ENCODE results near the gene CHD1. TPM values are rescaled to one million over a fixed set of nuclear protein-coding genes. Genes with fewer than 3 reads are reported as not detected.

Gene CHD1
- polyA plus RNA-seq, 1 donor, result 26.4 TPM

DNA sequence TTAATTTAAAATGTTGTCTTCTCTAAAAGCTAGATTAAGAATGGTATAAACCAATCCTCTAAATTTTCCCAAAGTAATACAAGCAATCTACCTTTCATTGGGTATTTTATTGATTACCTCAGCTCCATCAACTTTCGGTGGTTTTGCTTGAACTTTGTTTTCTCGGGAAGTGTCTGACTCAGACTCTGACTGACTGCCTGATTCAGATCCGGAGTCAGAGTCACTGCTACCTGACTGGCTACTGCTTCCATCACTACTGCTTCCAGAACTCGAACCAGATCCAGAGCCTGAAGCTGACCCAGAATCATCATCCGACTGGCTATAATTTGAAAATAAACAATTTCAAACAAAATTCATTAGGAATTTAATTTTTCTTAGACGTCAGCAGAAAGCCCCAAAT lies 24.0 kb downstream of the CHD1 start:
- no peak for DNase-seq (ENCODE audit: low read depth)

DNA sequence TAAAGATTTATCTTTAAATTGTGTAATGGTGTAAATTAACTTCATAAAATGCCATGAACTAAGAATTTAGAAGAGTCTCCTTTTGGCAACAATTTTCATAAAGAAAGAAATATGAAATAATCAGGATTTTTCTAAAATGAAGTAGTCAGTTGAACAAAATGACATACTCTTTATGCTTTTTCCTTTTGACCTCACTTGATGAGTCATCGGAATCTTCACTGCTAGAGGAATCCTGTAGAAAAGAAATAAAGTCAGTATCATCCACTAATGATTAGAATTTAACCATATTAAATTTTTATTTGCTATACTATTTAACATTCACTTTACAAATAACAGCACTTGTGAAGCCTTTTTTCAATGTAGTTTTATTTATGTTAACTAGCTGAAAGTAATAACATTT lies 26.1 kb downstream of the CHD1 start:
- no peak for DNase-seq (ENCODE audit: low read depth)

DNA sequence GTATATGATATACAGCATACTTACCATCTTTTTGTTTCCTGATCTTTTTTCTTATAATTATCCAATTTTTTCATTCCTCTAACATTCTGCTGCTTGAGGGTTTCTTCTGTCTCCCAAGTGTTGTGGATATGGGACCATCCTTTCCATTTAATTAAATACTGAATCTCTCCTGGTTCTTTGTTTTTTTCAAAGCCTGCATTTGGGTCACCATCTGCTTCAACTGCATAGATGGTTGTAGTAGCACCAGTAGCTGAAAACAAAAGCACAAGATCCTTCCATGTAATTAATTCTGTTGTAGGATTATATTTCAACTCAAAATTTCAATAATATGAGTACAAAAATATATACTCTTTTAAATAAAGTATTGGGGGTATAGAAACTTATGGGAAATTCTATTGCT lies 29.4 kb downstream of the CHD1 start:
- DNase-seq (ENCODE audit: low read depth), result no peak

DNA sequence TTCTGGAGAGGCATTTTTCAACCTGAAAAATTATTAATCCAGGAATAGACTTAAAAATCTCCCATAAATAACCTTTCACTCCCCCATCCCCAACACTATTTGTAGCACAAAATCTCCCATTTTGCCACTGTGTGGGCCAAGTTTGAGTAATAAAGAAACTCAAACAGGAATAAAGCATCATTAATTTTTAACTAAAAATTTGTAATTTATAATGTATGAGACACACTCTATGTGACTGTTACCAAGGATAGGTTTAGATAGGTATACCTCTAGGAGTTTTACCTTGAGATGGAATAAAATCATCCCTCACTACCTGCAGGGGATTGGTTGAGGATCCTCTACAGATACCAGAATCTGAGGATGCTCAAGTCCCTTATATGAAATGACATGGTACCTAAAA lies 30.1 kb downstream of the CHD1 start:
- no peak for DNase-seq (ENCODE audit: low read depth)

DNA sequence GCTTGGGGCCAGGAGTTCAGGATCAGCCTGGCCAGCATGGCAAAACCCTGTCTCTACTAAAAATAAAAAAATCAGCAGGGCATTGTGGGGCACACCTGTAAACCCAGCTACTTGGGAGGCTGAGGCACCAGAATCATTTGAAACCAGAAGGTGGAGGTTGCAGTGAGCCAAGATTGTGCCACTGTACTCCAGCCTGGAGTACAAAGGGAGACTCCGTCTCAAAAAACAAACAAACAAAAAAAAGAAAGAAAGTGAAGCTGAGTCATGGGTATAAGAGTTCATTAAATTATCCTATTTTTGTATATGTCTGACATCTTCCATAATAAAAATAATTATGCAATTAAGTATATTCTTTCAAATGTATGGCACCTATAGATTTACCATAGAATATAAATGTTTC lies 37.2 kb downstream of the CHD1 start:
- no peak for DNase-seq (ENCODE audit: low read depth)

DNA sequence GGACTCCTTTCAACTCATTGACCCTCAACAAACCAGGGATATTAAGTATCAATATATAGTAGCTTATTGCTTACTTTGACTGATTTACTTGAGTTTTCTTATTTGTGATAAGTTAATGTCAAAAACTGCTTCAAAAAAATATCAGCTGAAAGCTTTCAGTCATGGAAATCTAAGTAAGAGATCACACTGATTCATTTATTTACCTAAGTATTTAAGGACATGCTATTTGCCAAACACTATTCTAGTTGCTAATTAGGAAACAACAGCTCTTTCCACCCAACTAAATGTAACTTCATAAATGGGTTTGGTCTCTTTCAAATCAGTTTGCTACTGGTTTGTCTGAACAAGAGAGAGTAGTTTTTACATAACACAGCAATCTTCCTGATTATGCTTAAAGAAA lies 48.2 kb downstream of the CHD1 start:
- no peak for DNase-seq (ENCODE audit: low read depth)

DNA sequence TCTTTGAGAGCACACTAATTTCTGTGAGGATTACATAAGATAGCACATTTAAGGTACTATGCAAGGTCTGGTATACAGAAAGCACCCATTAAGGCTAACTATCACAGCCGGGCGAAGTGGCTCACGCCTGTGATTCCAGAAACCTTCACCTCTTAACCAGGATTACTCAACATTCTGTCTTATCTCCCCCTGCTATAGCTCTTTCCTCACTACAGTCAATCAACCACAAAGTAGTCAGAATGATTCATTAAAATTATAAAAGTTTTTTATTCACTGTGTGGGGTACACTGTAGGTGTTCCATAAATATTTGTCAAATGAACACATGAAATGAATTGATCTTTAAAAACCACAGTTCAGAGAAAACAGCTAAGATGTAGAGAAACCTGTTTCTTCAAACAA lies 48.7 kb downstream of the CHD1 start:
- DNase-seq (ENCODE audit: low read depth), result no peak

DNA sequence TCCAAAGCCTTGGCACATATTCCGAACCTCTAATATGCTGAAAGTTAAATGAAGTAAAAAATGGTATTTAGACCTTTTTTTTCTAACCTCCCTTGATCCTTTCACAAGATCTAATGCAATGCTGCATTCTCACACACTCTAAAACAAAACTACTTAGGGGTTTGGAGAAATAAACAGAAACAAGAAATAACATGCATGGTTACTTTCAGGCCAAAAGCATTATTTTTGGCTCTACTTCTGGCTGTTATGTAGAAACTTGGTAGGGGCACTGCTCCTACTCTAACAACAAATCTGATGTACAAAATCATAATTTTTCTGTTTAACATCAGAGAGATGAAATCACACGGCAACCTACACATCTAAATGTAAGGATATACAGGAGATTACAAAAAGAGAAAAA lies 51.2 kb downstream of the CHD1 start:
- DNase-seq (ENCODE audit: low read depth), result no peak

DNA sequence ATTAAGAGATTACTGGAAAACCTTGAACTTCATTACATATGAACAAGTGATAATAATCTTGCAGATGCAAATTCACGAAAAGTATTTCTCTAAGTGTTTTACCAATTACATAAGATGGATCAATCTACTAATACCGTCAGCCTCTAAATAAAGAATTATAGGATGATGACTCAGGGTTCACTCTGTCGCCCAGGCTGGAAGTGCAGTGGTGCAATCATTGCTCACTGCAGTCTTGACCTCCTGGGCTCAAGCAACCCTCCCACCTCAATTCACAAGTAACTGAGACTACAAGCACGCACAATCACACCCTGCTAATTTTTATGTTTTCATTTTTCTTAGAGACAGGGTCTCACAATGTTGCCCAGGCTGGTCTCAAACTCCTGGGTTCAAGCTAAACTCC lies 56.1 kb downstream of the CHD1 start:
- DNase-seq (ENCODE audit: low read depth), result no peak

DNA sequence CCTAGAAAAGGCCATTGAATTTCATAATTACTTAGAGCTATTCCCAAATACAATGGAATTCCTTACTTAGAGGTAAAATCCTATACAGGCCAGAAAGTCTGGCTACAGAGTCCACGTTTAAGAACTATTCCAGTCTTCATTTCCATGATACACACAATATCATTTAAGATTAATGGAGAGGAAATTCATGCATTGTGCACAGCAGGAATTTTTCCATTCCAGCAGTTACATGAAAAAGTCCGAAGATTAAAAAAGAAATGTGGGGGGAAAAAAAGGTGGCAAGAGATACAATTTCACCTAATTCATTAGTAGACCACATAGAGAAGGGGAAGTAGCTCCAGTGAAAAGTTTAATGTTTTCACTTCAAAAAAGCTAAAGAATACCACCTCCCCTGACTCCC lies 63.1 kb downstream of the CHD1 start:
- DNase-seq (ENCODE audit: low read depth), result no peak

DNA sequence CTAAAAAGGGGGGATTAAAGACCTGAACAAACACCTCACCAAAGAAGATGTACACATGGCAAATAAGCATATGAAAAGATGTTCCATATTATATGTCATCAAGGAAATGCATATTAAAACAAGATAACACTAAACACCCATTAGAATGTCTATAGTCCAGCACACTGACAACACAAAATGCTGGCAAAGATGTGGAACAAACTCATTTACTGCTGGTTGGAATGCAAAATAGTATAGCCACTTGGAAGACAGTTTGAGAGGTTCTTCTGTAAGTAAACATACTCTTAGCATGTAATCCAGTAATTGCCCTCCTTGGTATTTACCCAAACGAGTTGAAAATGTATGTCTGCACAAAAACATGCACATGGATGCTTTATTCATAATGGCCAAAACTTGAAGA lies 81.8 kb downstream of the CHD1 start:
- no peak for DNase-seq (ENCODE audit: low read depth)

DNA sequence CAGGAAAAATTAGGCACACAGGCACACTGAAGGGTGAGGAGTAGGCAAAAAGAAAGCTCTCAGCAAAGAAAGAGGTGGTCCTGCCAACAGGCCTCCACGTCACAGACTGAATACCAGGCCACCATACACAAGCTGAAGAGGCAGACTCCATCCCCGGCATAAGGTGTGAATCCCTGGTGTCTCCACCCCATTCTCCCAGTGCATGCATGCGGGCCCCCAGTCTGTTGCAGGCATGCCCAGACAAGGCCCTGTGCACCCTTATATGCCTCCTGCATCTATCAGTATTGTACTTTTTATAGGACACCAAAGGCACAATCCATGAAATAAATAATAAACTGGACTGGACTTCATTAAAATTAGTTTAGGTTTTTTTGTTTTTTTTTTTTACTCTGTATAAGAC lies 82.3 kb downstream of the CHD1 start:
- no peak for DNase-seq (ENCODE audit: low read depth)

DNA sequence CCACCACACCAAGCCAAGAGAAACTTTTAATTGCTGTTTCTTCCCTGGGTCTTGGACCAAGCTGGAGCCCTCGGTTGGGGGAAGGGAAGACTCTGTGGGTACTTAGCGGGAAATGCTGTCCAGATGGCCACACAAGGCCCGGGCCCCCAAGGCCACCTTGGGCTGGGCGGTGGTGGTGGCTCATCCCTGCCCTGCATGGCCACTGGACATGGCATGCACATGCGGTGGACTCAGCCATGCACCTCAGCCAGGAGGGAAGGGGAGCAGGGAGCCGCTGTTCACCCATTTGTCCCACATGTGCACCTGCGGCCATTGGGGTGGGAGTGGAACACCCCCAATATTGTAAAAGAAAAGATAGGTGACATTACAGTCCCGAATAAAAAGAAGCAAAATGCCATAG lies 82.9 kb downstream of the CHD1 start:
- DNase-seq (ENCODE audit: low read depth), result no peak

DNA sequence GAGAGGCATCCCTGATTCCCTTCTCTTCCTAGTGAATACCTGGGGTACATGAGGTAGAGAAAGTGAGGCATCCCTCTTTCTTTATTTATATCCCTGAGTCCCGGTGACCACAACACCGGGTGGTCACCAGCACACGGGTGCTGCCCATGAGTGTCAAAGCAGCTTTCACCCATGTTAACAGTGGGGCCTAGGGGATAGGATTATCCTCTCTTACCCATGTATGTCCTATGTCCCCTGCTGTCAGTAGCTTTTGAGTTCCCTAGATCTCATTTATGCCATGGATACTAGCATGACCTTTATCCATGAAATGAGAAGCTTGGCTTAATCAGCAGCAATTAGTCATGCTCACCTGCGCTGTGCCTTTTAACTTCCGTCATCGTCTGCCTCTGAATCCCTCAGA lies 83.9 kb downstream of the CHD1 start:
- no peak for DNase-seq (ENCODE audit: low read depth)

DNA sequence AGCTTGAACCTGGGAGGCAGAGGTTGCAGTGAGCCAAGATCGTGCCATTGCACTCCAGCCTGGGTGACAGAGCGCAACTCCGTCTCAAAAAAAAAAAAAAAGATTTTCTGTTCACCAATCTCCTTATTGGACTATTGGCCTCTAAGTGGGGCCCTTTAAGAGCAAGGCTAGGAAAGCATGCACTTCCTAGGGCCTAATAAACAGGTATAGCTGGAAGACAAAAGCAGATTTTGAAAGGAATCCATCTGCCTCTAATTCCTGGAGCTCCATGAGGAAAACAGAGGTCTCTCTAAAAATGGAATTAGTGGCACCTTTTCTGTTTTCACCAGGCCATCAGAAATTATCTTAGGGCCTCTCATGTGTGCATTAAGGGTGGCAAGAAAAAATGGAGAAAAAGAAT lies 85.3 kb downstream of the CHD1 start:
- no peak for DNase-seq (ENCODE audit: low read depth)

DNA sequence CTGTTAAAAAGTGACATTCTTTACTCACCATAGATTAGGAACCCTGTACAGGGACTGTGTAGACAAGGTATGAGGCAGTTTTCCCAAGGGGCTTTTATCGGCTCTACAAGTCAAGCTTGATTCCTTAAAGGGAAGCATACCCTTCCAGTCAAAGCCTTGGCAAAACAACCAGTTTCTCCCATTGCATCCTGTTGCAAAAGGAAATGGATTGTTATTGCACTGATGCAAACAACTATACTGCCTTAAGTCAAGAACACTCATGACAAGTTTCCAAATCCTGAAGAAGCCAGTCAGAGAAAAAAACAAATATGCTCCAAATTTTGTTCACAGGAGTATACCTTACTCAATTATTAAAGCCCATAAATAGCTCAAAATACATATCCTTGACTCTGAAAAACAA lies 87.9 kb downstream of the CHD1 start:
- DNase-seq (ENCODE audit: low read depth), result no peak

DNA sequence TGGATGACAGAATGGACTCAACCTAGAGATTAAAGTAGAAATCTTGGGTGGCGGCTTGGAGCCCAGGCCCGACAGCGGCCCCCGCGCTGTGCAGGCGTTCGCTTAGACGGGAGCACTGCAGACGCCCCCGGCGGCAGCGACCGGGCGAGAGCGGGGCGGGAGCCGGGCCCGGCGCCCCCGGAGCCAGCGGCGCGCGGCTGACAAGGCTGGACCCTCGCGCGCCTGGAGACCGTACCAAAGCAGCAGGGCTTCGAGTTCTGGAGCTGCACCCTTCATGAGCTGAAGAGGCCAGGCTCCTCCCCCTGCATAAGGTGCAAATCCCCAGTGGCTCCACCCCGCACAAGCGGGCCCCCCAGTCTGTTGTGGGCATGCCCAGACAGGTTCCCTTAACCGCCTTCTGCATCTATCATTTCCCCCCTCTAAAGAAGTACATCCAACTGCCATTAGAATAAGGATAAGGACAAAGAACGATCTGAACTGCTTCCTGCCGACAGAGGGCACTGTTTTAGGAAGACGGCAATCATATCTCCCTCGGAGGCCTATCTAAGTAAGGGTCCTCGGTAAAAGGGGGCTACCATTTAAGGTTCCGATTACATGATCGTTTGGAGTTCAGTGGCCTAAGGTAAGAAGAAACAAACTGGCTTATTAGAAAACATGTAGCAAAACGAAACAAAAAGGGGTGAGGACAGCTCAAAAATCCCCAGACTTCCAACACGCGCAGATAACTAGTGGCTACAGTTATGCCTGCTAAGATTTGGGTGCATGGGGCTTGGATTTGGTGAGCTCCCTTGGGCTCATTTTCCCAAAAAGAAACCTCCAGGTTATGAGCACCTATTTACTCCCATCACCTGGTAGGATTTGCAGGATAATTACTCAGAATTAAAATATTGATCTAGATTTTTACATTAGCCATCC lies 89.1 kb downstream of the CHD1 start:
- DNase-seq (ENCODE audit: low read depth), result no peak

DNA sequence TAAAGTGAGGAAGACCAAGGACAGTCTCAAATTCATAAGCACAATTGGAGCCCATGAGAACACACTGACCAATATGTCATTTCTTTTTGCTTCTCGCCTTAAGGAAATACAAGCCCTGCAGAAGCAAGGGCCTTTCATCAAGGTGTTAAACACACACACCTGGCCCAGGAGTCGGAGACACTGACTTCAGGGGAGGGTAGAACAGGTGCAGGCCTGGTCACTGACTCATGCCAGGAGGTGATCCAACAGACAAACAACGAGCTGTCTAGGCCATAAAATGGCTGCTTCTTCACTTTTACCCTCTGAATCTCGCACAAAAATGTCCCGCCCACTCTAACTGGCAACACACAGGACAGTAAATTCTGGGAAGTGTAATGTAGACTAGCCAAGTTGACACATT lies 92.6 kb downstream of the CHD1 start:
- DNase-seq (ENCODE audit: low read depth), result no peak

DNA sequence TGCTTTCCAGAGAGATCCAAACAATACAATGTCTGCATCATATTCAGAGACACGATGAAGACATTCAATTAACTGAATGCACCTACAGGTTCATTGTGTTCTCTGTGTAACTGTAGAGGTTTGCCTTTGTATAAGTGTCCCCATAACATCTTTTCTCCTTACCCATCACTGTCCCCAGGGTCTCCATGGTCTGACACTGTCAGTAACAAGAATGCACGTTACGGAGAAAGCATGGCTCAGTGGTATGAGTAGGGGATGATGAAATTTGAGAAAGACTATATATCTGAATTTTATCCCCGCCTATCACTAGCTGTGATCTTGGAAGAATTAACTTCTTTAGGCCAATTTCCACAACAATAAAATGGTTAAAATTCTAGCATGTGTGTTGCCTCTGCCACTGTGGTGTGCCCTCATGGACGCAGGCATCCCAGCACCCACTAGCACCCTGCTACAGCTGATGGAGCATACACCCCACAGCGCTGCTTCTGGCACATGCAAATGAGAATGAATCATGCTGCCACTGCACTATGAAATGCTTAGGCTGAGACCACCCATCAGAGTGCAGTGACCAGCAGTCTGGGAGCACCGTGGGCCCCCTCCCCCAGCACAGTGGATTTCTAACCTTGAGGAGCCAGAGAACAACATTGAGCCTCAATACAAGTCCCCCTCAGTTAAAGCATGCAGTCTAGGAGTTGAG lies 101.1 kb downstream of the CHD1 start:
- DNase-seq (ENCODE audit: low read depth), result no peak

DNA sequence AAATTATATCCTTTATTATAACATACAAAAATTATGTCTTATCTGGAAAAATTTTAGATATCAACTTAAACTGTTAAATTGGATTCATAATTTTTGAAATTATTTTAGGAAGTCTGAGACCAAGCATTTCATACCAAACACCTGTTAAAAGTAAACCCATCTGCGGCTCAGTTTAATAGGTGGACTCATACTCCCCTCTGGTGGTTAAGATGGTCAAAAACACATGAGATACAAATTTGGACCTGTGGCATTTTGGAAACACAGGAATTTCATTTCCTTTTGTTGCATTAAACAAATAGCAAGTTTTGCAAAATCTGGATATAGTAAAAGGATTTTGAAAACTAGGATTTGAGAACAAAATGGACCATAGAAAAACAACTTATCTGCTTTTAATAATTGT lies 101.6 kb downstream of the CHD1 start:
- DNase-seq (ENCODE audit: low read depth), result peak; percentile 17

DNA sequence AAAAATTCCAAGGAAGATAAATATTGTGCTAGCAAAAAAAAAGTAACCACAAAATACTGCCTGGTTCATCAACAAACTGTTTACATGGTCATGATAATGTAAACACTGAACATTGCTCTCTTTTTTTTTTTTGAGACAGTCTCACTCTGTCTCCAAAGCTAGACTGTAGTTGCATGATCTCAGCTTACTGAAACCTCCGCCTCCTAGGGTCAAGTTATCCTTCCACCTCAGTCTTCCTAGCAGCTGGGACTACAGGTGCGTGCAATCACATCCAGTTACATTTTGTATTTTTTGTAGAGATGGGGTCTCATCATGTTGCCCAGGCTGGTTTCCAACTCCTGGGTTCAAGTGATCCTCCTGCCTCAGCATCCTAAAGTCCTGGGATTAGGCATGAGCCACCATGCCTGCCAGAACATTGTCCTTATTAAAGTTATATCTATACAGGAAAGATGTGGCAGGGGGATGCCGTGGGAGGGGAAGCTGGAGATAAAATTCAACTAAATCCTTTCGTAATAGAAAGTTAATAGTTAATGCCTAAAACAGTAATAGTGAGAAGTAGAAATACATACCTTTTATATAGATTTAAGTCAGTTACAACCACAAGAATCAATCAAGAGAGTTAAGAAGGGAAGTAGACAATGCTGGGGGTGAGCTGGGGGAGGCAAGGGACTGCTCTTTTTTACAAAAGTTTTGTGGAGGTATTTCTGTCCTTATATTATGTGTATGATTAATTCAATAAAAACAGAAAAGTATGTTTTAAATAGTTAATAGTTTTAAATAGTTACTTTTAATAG lies 103.0 kb downstream of the CHD1 start:
- DNase-seq (ENCODE audit: low read depth), result no peak

DNA sequence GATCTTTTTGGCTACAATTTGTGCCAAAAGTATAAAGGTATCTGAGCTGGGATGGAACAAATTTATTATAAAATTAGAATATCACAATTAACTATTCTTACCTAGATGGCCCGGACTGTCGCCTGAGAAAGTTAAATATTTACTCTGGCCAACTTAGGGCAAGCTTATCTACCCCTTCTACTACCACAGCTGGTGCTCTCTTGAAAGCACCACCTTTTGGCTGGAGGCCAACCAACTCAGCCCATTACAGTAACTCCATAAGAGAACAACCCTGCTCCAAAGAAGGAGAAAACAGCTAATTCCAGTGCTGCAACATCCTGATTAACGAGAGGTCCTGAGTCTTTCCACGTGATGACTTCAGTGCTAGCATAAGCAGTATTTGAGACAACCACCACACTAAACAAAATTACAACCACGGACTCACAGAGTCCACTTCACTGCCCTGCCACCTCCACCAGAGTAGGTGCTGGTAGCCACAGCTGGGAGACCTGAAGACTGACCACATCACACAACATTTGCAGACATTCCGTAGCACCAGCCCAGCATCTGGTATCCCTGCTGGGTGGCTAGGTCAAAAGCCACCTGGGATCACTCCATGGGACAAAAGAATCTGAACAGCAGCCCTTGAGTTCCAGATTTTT lies 112.1 kb downstream of the CHD1 start:
- DNase-seq (ENCODE audit: low read depth), result no peak

Data from forelimb muscle (tissue), 1 donor.